ENCODE data around the gene EEF1A2.
"Not testable (repeated sequence)": the region's sequence is repeated elsewhere in the genome, so short reads cannot be mapped to it uniquely, and the experiment has no call there.

EEF1A2 gene

GRCh38 chr20:63519668-63520503, 21.0 kb upstream of the EEF1A2 start:
- DNase-seq = no peak

- no peak for DNase-seq
Observed at GRCh38 chr20:63518946-63519667, 20.2 kb upstream of the EEF1A2 start.

GRCh38 chr20:63518351-63518861, 19.5 kb upstream of the EEF1A2 start:
- DNase-seq = no peak

GRCh38 chr20:63517376-63518309, 18.8 kb upstream of the EEF1A2 start:
- DNase-seq = no peak

- DNase-seq = not testable (repeated sequence)
Observed at GRCh38 chr20:63514520-63514919, 15.6 kb upstream of the EEF1A2 start.

GRCh38 chr20:63513207-63513606, 14.3 kb upstream of the EEF1A2 start:
- DNase-seq = no peak

GRCh38 chr20:63509088-63509564, 10.2 kb upstream of the EEF1A2 start:
- no peak for DNase-seq

GRCh38 chr20:63508072-63508768, 9.3 kb upstream of the EEF1A2 start:
- DNase-seq = no peak

- DNase-seq = no peak
Observed at GRCh38 chr20:63507083-63507743, 8.3 kb upstream of the EEF1A2 start.

- no peak for DNase-seq
Observed at GRCh38 chr20:63505723-63506122, 6.8 kb upstream of the EEF1A2 start.

GRCh38 chr20:63505281-63505680, 6.4 kb upstream of the EEF1A2 start:
- DNase-seq = no peak

GRCh38 chr20:63504642-63505041, 5.8 kb upstream of the EEF1A2 start:
- DNase-seq = no peak

- DNase-seq = no peak
Observed at GRCh38 chr20:63503524-63503923, 4.6 kb upstream of the EEF1A2 start.

- no peak for DNase-seq
Observed at GRCh38 chr20:63502671-63503172, 3.8 kb upstream of the EEF1A2 start.

GRCh38 chr20:63501818-63502670, 3.2 kb upstream of the EEF1A2 start:
- no peak for DNase-seq

GRCh38 chr20:63500902-63501817, 2.3 kb upstream of the EEF1A2 start:
- DNase-seq = no peak

- no peak for DNase-seq
Observed at GRCh38 chr20:63500151-63500901, 1.4 kb upstream of the EEF1A2 start.

GRCh38 chr20:63499338-63499969, 571 bp upstream of the EEF1A2 start:
- DNase-seq = no peak

All from NCI-H748 treated with DMSO at 0.1 percent for 48 hours (cell line).